Endothelial cell of umbilical vein (primary cell): Measurements from ENCODE around the gene JARID2. TPM values are rescaled to one million over a fixed set of nuclear protein-coding genes. Genes with fewer than 3 reads are reported as not detected.
A peak's percentile ranks its signal among the peaks of the same experiment; 100 is the strongest.

Experiments used
- BruUV-seq: library from RNA; stranded (reverse); fragments of 400-500 nt; replicated peaks from 2 replicates; lab custom pipeline; 2021; lab: Mats Ljungman, UMichigan
- CTCF ChIA-PET: fragments of 300-600, 350-600 bp; sonication (Branson Sonifier 250); formaldehyde crosslinking; loops from one replicate; lab custom pipeline; 2021; ENCODE audit warnings: antibody characterized with exemption, inconsistent platforms; lab: Charles Lee
- POLR2A ChIA-PET: fragments of 300-600, 350-600 bp; sonication (Branson Sonifier 250); formaldehyde crosslinking; loops from one replicate; lab custom pipeline; 2021; ENCODE audit warnings: antibody characterized with exemption, inconsistent platforms; lab: Charles Lee
- DNase-seq: peaks from one replicate; pipeline ENCODE4 v3.0.0-alpha.2; 2011; ENCODE audit warnings: low read depth, low spot score
- FAIRE-seq: peaks from 2 replicates; lab custom pipeline; 2011; peaks lifted over from hg19 to GRCh38; lab: Jason Lieb, UNC
- H2AFZ ChIP-seq: 2 replicates; pipeline ENCODE4 v1.6.0; 2012; ENCODE audit warnings: low read depth, low read length, control low read depth, inconsistent platforms
- H3K27ac ChIP-seq: 2 replicates; pipeline ENCODE4 v1.5.1; 2011; ENCODE audit warnings: low read depth, mild to moderate bottlenecking, control low read depth, low read length, moderate library complexity; ENCODE audit not compliant: insufficient read depth
- H3K27me3 ChIP-seq, 2 experiments: 2 replicates each; pipeline versions ENCODE4 v1.6.0 to v1.6.1; 2011; ENCODE audit warnings: low read length in 2 of 2, mixed read lengths in 1 of 2; ENCODE audit not compliant: control insufficient read depth in 2 of 2, insufficient read depth in 2 of 2
- H3K36me3 ChIP-seq, 2 experiments: 2 replicates in 1 of 2; 3 replicates in 1 of 2; pipeline ENCODE4 v1.5.1; 2011; ENCODE audit warnings: low read length in 2 of 2, mild to moderate bottlenecking in 1 of 2, moderate library complexity in 1 of 2; ENCODE audit not compliant: control insufficient read depth in 2 of 2, insufficient read depth in 2 of 2; ENCODE audit errors: extremely low read depth in 1 of 2
- H3K4me1 ChIP-seq: 3 replicates; pipeline ENCODE4 v1.5.1; 2011; ENCODE audit warnings: mild to moderate bottlenecking, low read length; ENCODE audit not compliant: control insufficient read depth, insufficient read depth; ENCODE audit errors: extremely low read depth
- H3K4me2 ChIP-seq: 2 replicates; pipeline ENCODE4 v1.6.1; 2011; ENCODE audit warnings: low read length, control low read depth, mixed read lengths; ENCODE audit not compliant: insufficient read depth
- H3K4me3 ChIP-seq, 3 experiments: fragments of 200-600 bp in 1 of 3; sonication (generic), shearing (Covaris generic) in 1 of 3; replicated peaks in 1 of 3; 2 replicates each; pipeline ENCODE4 v1.5.1; 2011 to 2016; ENCODE audit warnings: control low read depth in 3 of 3, low read length in 3 of 3, mild to moderate bottlenecking in 2 of 3, inconsistent platforms in 1 of 3, low read depth in 1 of 3, moderate library complexity in 1 of 3; ENCODE audit not compliant: insufficient read depth in 1 of 3
- H3K79me2 ChIP-seq: 2 replicates; pipeline ENCODE4 v1.6.0; 2012; ENCODE audit warnings: low read length, inconsistent platforms; ENCODE audit not compliant: control insufficient read depth, insufficient read depth
- H3K9ac ChIP-seq: replicated peaks from 2 replicates; pipeline ENCODE3; 2011; ENCODE audit warnings: low read length, control low read depth; ENCODE audit not compliant: insufficient read depth; ENCODE audit errors: extremely low read depth
- H3K9me1 ChIP-seq: replicated peaks from 3 replicates; pipeline ENCODE4 v1.6.0; 2011; ENCODE audit warnings: mild to moderate bottlenecking, low read length; ENCODE audit not compliant: control insufficient read depth, insufficient read depth; ENCODE audit errors: extremely low read depth
- H3K9me3 ChIP-seq: replicated peaks from 2 replicates; pipeline ENCODE4 v1.5.1; 2012; ENCODE audit warnings: low read length, inconsistent platforms; ENCODE audit not compliant: control insufficient read depth, insufficient read depth
- H4K20me1 ChIP-seq: replicated peaks from 2 replicates; pipeline ENCODE3; 2011; ENCODE audit warnings: mild to moderate bottlenecking, low read length; ENCODE audit not compliant: control insufficient read depth, insufficient read depth; ENCODE audit errors: extremely low read depth
- GATA2 ChIP-seq: IDR thresholded peaks from 2 replicates; pipeline ENCODE4 v1.7.0; 2011; ENCODE audit warnings: low read depth, mild to moderate bottlenecking, moderate library complexity, mixed read lengths, low read length; ENCODE audit not compliant: insufficient read length, insufficient read depth
- POLR2AphosphoS5 ChIP-seq: IDR thresholded peaks from 2 replicates; pipeline ENCODE4 v1.6.1; 2012; ENCODE audit warnings: low read depth, mild to moderate bottlenecking, control low read depth, low read length, moderate library complexity; ENCODE audit not compliant: insufficient read depth
- dilution Hi-C: fragments of 300-500 bp; cut with MboI; formaldehyde crosslinking; loops from one replicate; pipeline ENCODE4 v1.15.0; 2019; ENCODE audit warnings: low sequenced_read_pairs; ENCODE audit not compliant: extremely low pct_ligation_motif_present
- intact Hi-C: fragments of 100-400 bp; cut with micrococcal nuclease; formaldehyde crosslinking; loops from one replicate; pipeline ENCODE4 v1.10.0; 2022
- polyA plus RNA-seq, 4 experiments: library from polyadenylated mRNA; depleted of rRNA in 3 of 4; stranded (reverse) in 3 of 4; unstranded in 1 of 4; fragments of >200 nt; gene quantifications; 2 replicates each; pipeline versions ENCODE4 v1.2.1 to v1.2.3, GENCODE V29; 2011 to 2012; ENCODE audit warnings: missing spikeins in 1 of 4
- total RNA-seq: library from RNA; stranded (reverse); gene quantifications from 2 replicates; pipeline ENCODE4 v1.2.3, GENCODE V29; 2021
- TF ChIP-seq, protein P1 (sequence below), 2 donors: IDR thresholded peaks; 1 replicate in 1 of 2; 2 replicates in 1 of 2; pipeline ENCODE4 v1.5.1; 2011; ENCODE audit warnings: low read length in 2 of 2, mild to moderate bottlenecking in 2 of 2, moderate library complexity in 2 of 2, control low read depth in 1 of 2, inconsistent platforms in 1 of 2, low read depth in 1 of 2; ENCODE audit not compliant: insufficient read depth in 1 of 2; ENCODE audit errors: extremely low read depth in 1 of 2

Gene JARID2
- total and polyA plus RNA-seq, 2 donors (not counting 3 experiments of a cell fraction or from before 2014, with no cell fraction given): 2.9 to 10.6 TPM

DNA sequence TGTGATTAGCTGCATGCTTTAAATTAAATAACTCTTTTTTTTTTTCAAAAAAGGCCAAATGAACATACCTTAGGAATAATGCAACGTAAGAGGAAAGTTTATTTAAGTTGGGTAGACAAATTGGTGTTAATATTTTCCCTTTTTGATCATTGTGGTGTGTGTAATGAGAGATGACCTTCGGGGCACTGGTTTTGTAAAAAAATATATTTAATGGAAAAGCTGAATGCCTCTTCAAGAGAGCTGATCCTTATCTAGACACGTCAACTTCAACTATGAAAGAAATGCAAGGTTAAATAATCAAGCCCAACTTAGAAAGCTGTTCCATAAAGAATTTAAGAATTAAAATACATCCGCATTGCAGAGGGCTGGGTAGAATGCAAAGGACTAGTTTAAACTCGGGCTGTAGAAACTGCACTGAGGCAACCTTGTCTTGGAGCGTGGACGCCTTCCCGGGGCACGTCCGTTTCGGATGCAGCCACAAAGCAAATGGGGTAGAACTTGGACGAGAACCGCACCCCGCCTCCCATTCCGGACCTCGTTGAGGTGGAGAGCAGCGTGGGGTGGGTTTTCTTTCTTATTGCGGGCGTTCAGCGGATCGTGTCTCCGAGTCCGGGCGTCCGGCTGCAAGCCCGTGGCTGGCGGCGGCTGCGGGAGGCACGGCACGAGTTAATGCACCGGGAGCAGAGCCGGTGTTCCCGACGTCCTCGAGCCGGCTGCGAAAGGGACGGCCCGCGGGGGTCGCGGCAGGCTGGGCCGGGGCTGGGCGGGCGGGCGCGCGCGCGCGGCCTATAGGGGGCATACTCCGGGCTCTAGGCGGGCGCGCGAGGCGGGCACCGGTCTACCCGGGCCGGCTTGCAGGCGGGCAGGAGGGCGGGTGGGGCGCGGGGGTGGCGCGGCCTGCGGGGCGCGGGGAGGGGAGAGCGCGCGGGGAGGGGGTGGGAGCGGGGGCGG is 1.9 kb downstream of the JARID2 start:
- H2AFZ ChIP-seq: peak overlapping the region; percentile 41
- ChIA-PET CTCF (interaction anchor here (0.6 to 2.7 kb wide), 9 partner anchors 18 to 1036 kb away, joined by 3 to 15 read pairs (median 5); no protein-coding TSS in a partner anchor), POLR2A (no interaction called here)
- H3K9me3 ChIP-seq: no peaks in the 10 kb centered on the region
- peak overlapping the region; percentile 71 for H3K9ac ChIP-seq
- intact Hi-C loops (loop anchor here (1.0 to 5.0 kb wide), 5 partner anchors 244 to 1535 kb away; partner anchors contain the start of genes GMPR and RANBP9), dilution Hi-C loops (no loop called here)
- TSS peak; percentile 35 for BruUV-seq
- no peaks in the 10 kb centered on the region for H3K36me3 ChIP-seq
- no peak overlapping the region for H3K27ac ChIP-seq
- TF ChIP-seq GATA2 (peak; percentile 69), POLR2AphosphoS5 (no peak)
- TF ChIP-seq, protein P1, sequence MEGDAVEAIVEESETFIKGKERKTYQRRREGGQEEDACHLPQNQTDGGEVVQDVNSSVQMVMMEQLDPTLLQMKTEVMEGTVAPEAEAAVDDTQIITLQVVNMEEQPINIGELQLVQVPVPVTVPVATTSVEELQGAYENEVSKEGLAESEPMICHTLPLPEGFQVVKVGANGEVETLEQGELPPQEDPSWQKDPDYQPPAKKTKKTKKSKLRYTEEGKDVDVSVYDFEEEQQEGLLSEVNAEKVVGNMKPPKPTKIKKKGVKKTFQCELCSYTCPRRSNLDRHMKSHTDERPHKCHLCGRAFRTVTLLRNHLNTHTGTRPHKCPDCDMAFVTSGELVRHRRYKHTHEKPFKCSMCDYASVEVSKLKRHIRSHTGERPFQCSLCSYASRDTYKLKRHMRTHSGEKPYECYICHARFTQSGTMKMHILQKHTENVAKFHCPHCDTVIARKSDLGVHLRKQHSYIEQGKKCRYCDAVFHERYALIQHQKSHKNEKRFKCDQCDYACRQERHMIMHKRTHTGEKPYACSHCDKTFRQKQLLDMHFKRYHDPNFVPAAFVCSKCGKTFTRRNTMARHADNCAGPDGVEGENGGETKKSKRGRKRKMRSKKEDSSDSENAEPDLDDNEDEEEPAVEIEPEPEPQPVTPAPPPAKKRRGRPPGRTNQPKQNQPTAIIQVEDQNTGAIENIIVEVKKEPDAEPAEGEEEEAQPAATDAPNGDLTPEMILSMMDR (IDR thresholded peaks at IDR 0.05; ENCODE audit: extremely low read depth in 1 of 2, insufficient read depth in 1 of 2, low read depth in 1 of 2, low read length in 2 of 2): peak in 1 of 2 donors; percentile 24
- DNase-seq (peak; percentile 55), FAIRE-seq (no peak)
- peak overlapping the region; percentile 63 to 96 (median 94) for H3K4me3 ChIP-seq
- peaks cover 30% of the 10 kb centered on the region for H3K4me1 ChIP-seq
- H3K4me2 ChIP-seq: peak overlapping the region; percentile 99
- no peaks in the 10 kb centered on the region for H3K9me1 ChIP-seq
- no peaks in the 10 kb centered on the region for H4K20me1 ChIP-seq
- no peaks in the 10 kb centered on the region for H3K27me3 ChIP-seq
- peaks cover 8% of the 10 kb centered on the region for H3K79me2 ChIP-seq
